Activated CD4-positive, CD25-positive, alpha-beta regulatory T cell (primary cell): ENCODE measurements around the gene ASB16.
"Not testable (repeated sequence)": the region's sequence is repeated elsewhere in the genome, so short reads cannot be mapped to it uniquely, and the experiment has no call there.

Experiments
- DNase-seq, 4 experiments: peaks; one replicate each; lab custom pipeline; 2025; lab: John Stamatoyannopoulos, UW

The ASB16 gene

GRCh38 chr17:44147812-44148211 lies 22.7 kb upstream of the ASB16 start:
- no peak for DNase-seq

GRCh38 chr17:44149066-44149465 lies 21.4 kb upstream of the ASB16 start:
- not testable (repeated sequence) for DNase-seq

- DNase-seq, result no peak
Observed at GRCh38 chr17:44149750-44150329, 20.7 kb upstream of the ASB16 start.

- DNase-seq, result no peak
Observed at GRCh38 chr17:44152875-44153274, 17.6 kb upstream of the ASB16 start.

- DNase-seq, result no peak
Observed at GRCh38 chr17:44155488-44155887, 15.0 kb upstream of the ASB16 start.

- peak in 1 of 4 experiments; percentile 3 for DNase-seq
Observed at GRCh38 chr17:44159519-44160210, 10.8 kb upstream of the ASB16 start.

- DNase-seq, result no peak
Observed at GRCh38 chr17:44164476-44164875, 6.0 kb upstream of the ASB16 start.

- DNase-seq, result no peak
Observed at GRCh38 chr17:44167181-44167861, 3.2 kb upstream of the ASB16 start.

- no peak for DNase-seq
Observed at GRCh38 chr17:44170135-44170498, 387 bp upstream of the ASB16 start.

GRCh38 chr17:44171931-44172455 lies 1.5 kb downstream of the ASB16 start:
- DNase-seq, result no peak

- no peak for DNase-seq
Observed at GRCh38 chr17:44174427-44174826, 3.9 kb downstream of the ASB16 start.

- no peak for DNase-seq
Observed at GRCh38 chr17:44176257-44176656, 5.8 kb downstream of the ASB16 start.

GRCh38 chr17:44176671-44177501 lies 6.4 kb downstream of the ASB16 start:
- DNase-seq, result no peak

GRCh38 chr17:44177640-44178039 lies 7.1 kb downstream of the ASB16 start:
- no peak for DNase-seq

- DNase-seq, result no peak
Observed at GRCh38 chr17:44178133-44178532, 7.6 kb downstream of the ASB16 start.

GRCh38 chr17:44183024-44183423 lies 12.5 kb downstream of the ASB16 start:
- DNase-seq, result no peak

GRCh38 chr17:44184212-44184810 lies 13.8 kb downstream of the ASB16 start:
- no peak for DNase-seq

GRCh38 chr17:44186307-44187130 lies 16.0 kb downstream of the ASB16 start, which contains the start of gene TMUB2:
Gene TMUB2 (plus strand): TSS chr17:44186972. CDS start chr17:44187709, 737 bp downstream.
- peak; percentile 96 to 99 (median 98) for DNase-seq

GRCh38 chr17:44187131-44187899 lies 16.8 kb downstream of the ASB16 start:
- DNase-seq, result peak; percentile 65 to 90 (median 80)
